Measurements from ENCODE around the gene C10orf90.

C10orf90 gene

GRCh38 chr10:126375299-126375698 is 295.2 kb downstream of the C10orf90 start:
- H3K36me3 ChIP-seq (ENCODE audit: control insufficient read depth, low read depth, low read length) = no peaks in the 10 kb centered on the region
- H3K9me3 ChIP-seq (ENCODE audit: control insufficient read depth, low read depth, low read length) = peaks cover 8% of the 10 kb centered on the region
- H3K4me1 ChIP-seq (ENCODE audit: control insufficient read depth, low read depth, low read length) = no peaks in the 10 kb centered on the region
- no peak overlapping the region for H3K27ac ChIP-seq (ENCODE audit: low read length)
- H3K27me3 ChIP-seq (ENCODE audit: control insufficient read depth, insufficient read depth, low read length) = no peaks in the 10 kb centered on the region
- no peak overlapping the region for H3K9ac ChIP-seq (ENCODE audit: low read length)
- H3K4me3 ChIP-seq (ENCODE audit: low read length) = no peak overlapping the region

Data from iPS-18a (cell line).